Measurements from ENCODE around the gene MRC2. TPM values are rescaled to one million over a fixed set of nuclear protein-coding genes. Genes with fewer than 3 reads are reported as not detected.

The MRC2 gene
- total RNA-seq, 1 donor from 2014 or later, result 361 TPM

DNA sequence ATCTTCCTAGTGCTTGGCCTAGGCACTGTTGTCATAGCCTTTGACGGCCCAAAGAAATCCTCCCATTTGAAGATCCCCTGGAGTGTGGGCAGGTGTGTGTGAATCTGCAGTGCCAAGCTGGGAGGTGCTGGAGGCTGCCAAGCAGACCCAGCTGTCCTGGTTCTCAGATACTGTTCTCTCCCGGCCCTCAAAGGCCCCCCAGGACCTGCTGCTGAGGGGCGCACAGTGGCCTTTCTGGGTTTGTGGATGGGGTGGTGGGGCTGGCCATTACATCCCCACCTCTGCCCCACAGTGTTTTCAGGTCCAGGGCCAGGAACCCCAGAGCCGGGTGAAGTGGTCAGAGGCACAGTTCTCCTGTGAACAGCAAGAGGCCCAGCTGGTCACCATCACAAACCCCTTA, 60.5 kb downstream of the MRC2 start:
- H3K9me3 ChIP-seq (ENCODE audit: insufficient read depth, low read depth, low read length), result no peaks in the 10 kb centered on the region
- Mint-ChIP-seq H3K27ac (ENCODE audit: unreplicated experiment) (no peak overlapping the region), H3K4me3 (ENCODE audit: unreplicated experiment) (no peak overlapping the region), H3K9me3 (ENCODE audit: unreplicated experiment) (no peaks in the 10 kb centered on the region), H3K4me1 (ENCODE audit: low read depth, unreplicated experiment) (no peaks in the 10 kb centered on the region), H3K36me3 (ENCODE audit: low read depth, unreplicated experiment) (peaks cover 16% of the 10 kb centered on the region), H3K27me3 (ENCODE audit: low read depth, unreplicated experiment) (no peaks in the 10 kb centered on the region)
- no peaks in the 10 kb centered on the region for H3K79me2 ChIP-seq (ENCODE audit: insufficient read depth, low read length)
- H3K4me3 ChIP-seq (ENCODE audit: insufficient read depth, low read depth, low read length), result no peak overlapping the region
- no peak for TF ChIP-seq EZH2 (IDR thresholded peaks at IDR 0.05; ENCODE audit: insufficient read depth, low read length)
- TF ChIP-seq, protein P1, sequence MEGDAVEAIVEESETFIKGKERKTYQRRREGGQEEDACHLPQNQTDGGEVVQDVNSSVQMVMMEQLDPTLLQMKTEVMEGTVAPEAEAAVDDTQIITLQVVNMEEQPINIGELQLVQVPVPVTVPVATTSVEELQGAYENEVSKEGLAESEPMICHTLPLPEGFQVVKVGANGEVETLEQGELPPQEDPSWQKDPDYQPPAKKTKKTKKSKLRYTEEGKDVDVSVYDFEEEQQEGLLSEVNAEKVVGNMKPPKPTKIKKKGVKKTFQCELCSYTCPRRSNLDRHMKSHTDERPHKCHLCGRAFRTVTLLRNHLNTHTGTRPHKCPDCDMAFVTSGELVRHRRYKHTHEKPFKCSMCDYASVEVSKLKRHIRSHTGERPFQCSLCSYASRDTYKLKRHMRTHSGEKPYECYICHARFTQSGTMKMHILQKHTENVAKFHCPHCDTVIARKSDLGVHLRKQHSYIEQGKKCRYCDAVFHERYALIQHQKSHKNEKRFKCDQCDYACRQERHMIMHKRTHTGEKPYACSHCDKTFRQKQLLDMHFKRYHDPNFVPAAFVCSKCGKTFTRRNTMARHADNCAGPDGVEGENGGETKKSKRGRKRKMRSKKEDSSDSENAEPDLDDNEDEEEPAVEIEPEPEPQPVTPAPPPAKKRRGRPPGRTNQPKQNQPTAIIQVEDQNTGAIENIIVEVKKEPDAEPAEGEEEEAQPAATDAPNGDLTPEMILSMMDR (IDR thresholded peaks at IDR 0.05; ENCODE audit: insufficient read depth, low read depth, low read length), result no peak
- DNase-seq (ENCODE audit: low read depth), result no peak
- no peak overlapping the region for H3K4me2 ChIP-seq (ENCODE audit: low read length)
- no peak overlapping the region for H3K9ac ChIP-seq (ENCODE audit: low read length)
- H3K27me3 ChIP-seq (ENCODE audit: insufficient read depth, low read length), result no peaks in the 10 kb centered on the region
- peaks cover 31% of the 10 kb centered on the region for H3K36me3 ChIP-seq (ENCODE audit: insufficient read depth, low read length)
- FAIRE-seq, result no peak
- no peaks in the 10 kb centered on the region for H3K4me1 ChIP-seq (ENCODE audit: insufficient read depth, low read length)
- H4K20me1 ChIP-seq (ENCODE audit: insufficient read depth, low read length), result peaks cover 32% of the 10 kb centered on the region
- no peak overlapping the region for H2AFZ ChIP-seq (ENCODE audit: low read depth, low read length)
- H3K27ac ChIP-seq (ENCODE audit: low read depth, low read length), result no peak overlapping the region

DNA sequence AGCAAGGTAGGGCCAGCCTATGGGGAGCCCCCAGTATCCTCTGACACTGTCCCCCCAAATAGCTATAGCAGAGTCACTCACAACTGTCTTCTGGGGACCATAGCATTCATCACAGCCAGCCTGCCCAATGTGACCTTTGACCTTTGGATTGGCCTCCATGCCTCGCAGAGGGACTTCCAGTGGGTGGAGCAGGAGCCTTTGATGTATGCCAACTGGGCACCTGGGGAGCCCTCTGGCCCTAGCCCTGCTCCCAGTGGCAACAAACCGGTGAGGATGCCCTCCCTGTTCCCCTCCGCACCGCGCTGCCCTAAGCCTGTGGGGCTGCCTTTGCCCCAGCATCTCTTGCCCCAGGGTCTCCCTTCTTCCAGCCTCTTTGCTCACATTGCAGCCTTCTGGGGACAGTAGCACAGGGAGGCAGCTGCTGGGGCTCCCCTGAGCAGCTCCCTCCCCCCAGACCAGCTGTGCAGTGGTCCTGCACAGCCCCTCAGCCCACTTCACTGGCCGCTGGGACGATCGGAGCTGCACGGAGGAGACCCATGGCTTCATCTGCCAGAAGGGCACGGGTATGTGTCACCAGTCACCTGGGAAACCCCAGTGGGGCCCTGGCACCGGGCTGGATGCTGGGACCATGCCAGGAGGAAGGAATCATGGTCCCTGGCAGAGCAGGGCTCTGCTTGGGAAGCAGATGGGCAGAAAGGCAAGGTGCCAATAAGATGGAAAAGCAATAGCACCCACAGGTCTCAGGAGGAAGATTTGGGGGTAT, 61.1 kb downstream of the MRC2 start:
- Mint-ChIP-seq H3K27ac (ENCODE audit: unreplicated experiment) (no peak overlapping the region), H3K4me1 (ENCODE audit: low read depth, unreplicated experiment) (peaks cover 2% of the 10 kb centered on the region), H3K27me3 (ENCODE audit: low read depth, unreplicated experiment) (no peaks in the 10 kb centered on the region), H3K4me3 (ENCODE audit: unreplicated experiment) (peak overlapping the region; percentile 45), H3K9me3 (ENCODE audit: unreplicated experiment) (no peaks in the 10 kb centered on the region), H3K36me3 (ENCODE audit: low read depth, unreplicated experiment) (peaks cover 14% of the 10 kb centered on the region)
- H4K20me1 ChIP-seq (ENCODE audit: insufficient read depth, low read length), result peaks cover 33% of the 10 kb centered on the region
- no peaks in the 10 kb centered on the region for H3K27me3 ChIP-seq (ENCODE audit: insufficient read depth, low read length)
- no peak overlapping the region for H3K9ac ChIP-seq (ENCODE audit: low read length)
- H3K9me3 ChIP-seq (ENCODE audit: insufficient read depth, low read depth, low read length), result no peaks in the 10 kb centered on the region
- no peak for TF ChIP-seq EZH2 (IDR thresholded peaks at IDR 0.05; ENCODE audit: insufficient read depth, low read length)
- TF ChIP-seq, protein P1 (IDR thresholded peaks at IDR 0.05; ENCODE audit: insufficient read depth, low read depth, low read length), result no peak
- H3K27ac ChIP-seq (ENCODE audit: low read depth, low read length), result no peak overlapping the region
- peaks cover 30% of the 10 kb centered on the region for H3K36me3 ChIP-seq (ENCODE audit: insufficient read depth, low read length)
- FAIRE-seq (no peak), DNase-seq (ENCODE audit: low read depth) (no peak)
- no peak overlapping the region for H3K4me3 ChIP-seq (ENCODE audit: insufficient read depth, low read depth, low read length)
- H2AFZ ChIP-seq (ENCODE audit: low read depth, low read length), result no peak overlapping the region
- no peak overlapping the region for H3K4me2 ChIP-seq (ENCODE audit: low read length)
- no peaks in the 10 kb centered on the region for H3K79me2 ChIP-seq (ENCODE audit: insufficient read depth, low read length)
- peaks cover 2% of the 10 kb centered on the region for H3K4me1 ChIP-seq (ENCODE audit: insufficient read depth, low read length)
